ENCODE measurements around the gene ENDOU. TPM values are rescaled to one million over a fixed set of nuclear protein-coding genes. Genes with fewer than 3 reads are reported as not detected.

Gene ENDOU
- total and polyA plus RNA-seq, 12 donors, result 0.11 to 0.56 (median 0.29) TPM; not detected in 1

GRCh38 chr12:47747596-47748506 is 22.6 kb upstream of the ENDOU start:
- Histone ChIP-seq H3K4me3 (no peak overlapping the region), H3K9me3 (no peaks in the 10 kb centered on the region), H3K27me3 (peaks cover 0 to 5% (median 0%) of the 10 kb centered on the region in 7 donors), H3K27ac (no peak overlapping the region), H3K36me3 (peaks cover 0 to 76% (median 0%) of the 10 kb centered on the region in 9 donors), H3K4me1 (peaks cover 9 to 33% (median 24%) of the 10 kb centered on the region in 9 donors)
- TF ChIP-seq, protein P1, sequence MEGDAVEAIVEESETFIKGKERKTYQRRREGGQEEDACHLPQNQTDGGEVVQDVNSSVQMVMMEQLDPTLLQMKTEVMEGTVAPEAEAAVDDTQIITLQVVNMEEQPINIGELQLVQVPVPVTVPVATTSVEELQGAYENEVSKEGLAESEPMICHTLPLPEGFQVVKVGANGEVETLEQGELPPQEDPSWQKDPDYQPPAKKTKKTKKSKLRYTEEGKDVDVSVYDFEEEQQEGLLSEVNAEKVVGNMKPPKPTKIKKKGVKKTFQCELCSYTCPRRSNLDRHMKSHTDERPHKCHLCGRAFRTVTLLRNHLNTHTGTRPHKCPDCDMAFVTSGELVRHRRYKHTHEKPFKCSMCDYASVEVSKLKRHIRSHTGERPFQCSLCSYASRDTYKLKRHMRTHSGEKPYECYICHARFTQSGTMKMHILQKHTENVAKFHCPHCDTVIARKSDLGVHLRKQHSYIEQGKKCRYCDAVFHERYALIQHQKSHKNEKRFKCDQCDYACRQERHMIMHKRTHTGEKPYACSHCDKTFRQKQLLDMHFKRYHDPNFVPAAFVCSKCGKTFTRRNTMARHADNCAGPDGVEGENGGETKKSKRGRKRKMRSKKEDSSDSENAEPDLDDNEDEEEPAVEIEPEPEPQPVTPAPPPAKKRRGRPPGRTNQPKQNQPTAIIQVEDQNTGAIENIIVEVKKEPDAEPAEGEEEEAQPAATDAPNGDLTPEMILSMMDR (IDR thresholded peaks at IDR 0.05), result no peak
- WGBS, 2 donors, result 95 to 96% methylated on average over 14 of the region's 14 CpGs
- DNase-seq, result no peak
- no peak for ATAC-seq
- intact Hi-C loops (cut with DNase I), result no loop called here

DNA sequence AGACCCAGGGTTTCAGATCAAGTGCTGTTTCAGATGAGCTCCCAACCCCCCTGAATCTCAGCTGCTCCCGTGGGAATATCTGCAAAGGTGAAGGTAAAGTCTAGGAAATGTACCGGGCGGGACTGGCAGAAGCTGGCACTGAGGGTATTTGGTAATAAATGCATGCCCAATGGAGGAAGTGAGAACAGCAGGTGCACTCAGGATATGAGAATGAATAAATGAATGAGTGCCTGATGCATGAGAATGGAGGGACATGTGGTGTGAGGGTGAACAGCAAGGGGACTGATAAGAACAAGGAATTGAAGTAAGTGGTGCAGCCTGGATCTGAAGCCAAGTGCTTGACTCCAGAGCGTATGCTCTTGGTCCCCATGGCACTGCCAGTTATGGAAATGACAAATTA is 21.8 kb upstream of the ENDOU start:
- Histone ChIP-seq H3K4me1 (peaks cover 2 to 27% (median 17%) of the 10 kb centered on the region in 9 donors), H3K27me3 (peaks cover 0 to 5% (median 0%) of the 10 kb centered on the region in 7 donors), H3K27ac (no peak overlapping the region), H3K4me3 (no peak overlapping the region), H3K9me3 (no peaks in the 10 kb centered on the region), H3K36me3 (peaks cover 0 to 75% (median 0%) of the 10 kb centered on the region in 9 donors)
- TF ChIP-seq, protein P1 (IDR thresholded peaks at IDR 0.05), result no peak
- no peak for DNase-seq
- no peak for ATAC-seq
- WGBS, 2 donors, result 87 to 89% methylated on average over 4 of the region's 4 CpGs
- intact Hi-C loops (cut with DNase I), result no loop called here

GRCh38 chr12:47746523-47746922 is 21.2 kb upstream of the ENDOU start:
- Histone ChIP-seq H3K27me3 (peaks cover 0 to 5% (median 0%) of the 10 kb centered on the region in 7 donors), H3K9me3 (no peaks in the 10 kb centered on the region), H3K36me3 (peaks cover 0 to 69% (median 0%) of the 10 kb centered on the region in 9 donors), H3K27ac (no peak overlapping the region), H3K4me1 (peaks cover 4 to 27% (median 17%) of the 10 kb centered on the region in 9 donors), H3K4me3 (no peak overlapping the region)
- TF ChIP-seq, protein P1 (IDR thresholded peaks at IDR 0.05), result no peak
- WGBS, 2 donors, result 88 to 93% methylated on average over 7 of the region's 7 CpGs
- DNase-seq (no peak), ATAC-seq (no peak)
- intact Hi-C loops (cut with DNase I), result no loop called here

DNA sequence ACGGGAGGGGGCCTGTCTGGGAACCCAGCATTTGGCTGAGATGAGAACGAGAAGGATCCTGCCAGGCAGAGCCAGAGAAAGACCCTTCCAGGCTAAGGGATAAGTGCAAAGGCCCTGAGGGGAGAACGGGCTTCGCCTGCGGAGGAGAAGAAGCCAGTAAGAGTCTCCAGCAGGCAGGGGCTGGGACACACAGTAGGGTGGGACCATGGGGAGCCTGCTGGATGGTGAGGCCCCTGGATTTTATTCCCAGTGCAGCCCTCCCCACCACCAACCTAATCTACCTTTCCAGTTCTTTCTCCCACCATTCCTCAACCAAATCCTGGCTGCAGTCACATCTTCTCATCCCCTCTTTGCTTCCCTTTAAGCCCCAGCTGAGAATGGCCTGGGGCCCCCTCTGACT is 20.8 kb upstream of the ENDOU start:
- intact Hi-C loops (cut with DNase I), result no loop called here
- H3K27ac ChIP-seq, result no peak overlapping the region
- TF ChIP-seq, protein P1 (IDR thresholded peaks at IDR 0.05), result no peak
- peaks cover 7 to 27% (median 19%) of the 10 kb centered on the region in 9 donors for H3K4me1 ChIP-seq
- DNase-seq, result no peak
- no peaks in the 10 kb centered on the region for H3K9me3 ChIP-seq
- no peak overlapping the region for H3K4me3 ChIP-seq
- H3K36me3 ChIP-seq, result peaks cover 0 to 65% (median 0%) of the 10 kb centered on the region in 9 donors
- ATAC-seq, result no peak
- 79 to 87% methylated on average over 5 of the region's 5 CpGs for WGBS, 2 donors
- peaks cover 0 to 5% (median 0%) of the 10 kb centered on the region in 7 donors for H3K27me3 ChIP-seq

Measured in heart right ventricle (tissue), 16 donors.